Immature natural killer cell (primary cell): ENCODE data around the gene CD101. TPM values are rescaled to one million over a fixed set of nuclear protein-coding genes. Genes with fewer than 3 reads are reported as not detected.

Source experiments
- polyA plus RNA-seq, 3 donors: library from polyadenylated mRNA; unstranded; fragments of 300-500 nt; fragmentation: Illumina TruSeq; gene quantifications; one replicate each; pipeline ENCODE4 v1.2.3, GENCODE V29; 2021

Gene CD101
- polyA plus RNA-seq, 3 donors from 2014 or later = 0.52 to 3.6 (median 1.4) TPM

Other genes with a start within 250 kb of the CD101 start
- gene CD2, start 247.3 kb upstream of the CD101 start, polyA plus RNA-seq = 100 to 1,000 TPM; 246 to 341 (median 325) TPM
- gene PTGFRN, start 91.8 kb upstream of the CD101 start, polyA plus RNA-seq = under 1 TPM in 1 of 3 donors, not detected in 2; 0.17 TPM
- gene TTF2, start 58.6 kb downstream of the CD101 start, polyA plus RNA-seq = 10 to 100 TPM in 1 of 3 donors, 1 to 10 TPM in 1, under 1 TPM in 1; 0.29 to 10.8 (median 2.8) TPM
- gene TRIM45, start 120.0 kb downstream of the CD101 start, polyA plus RNA-seq = not detected
- gene VTCN1, start 209.2 kb downstream of the CD101 start, polyA plus RNA-seq = not detected